ENCODE data around the gene SYK. TPM values are rescaled to one million over a fixed set of nuclear protein-coding genes. Genes with fewer than 3 reads are reported as not detected.
"Not testable (repeated sequence)": the region's sequence is repeated elsewhere in the genome, so short reads cannot be mapped to it uniquely, and the experiment has no call there.

The SYK gene
- total RNA-seq, 1 experiment from 2014 or later = 5.9 TPM

GRCh38 chr9:90789408-90789807, 12.2 kb upstream of the SYK start:
- Mint-ChIP-seq H3K27me3 (ENCODE audit: insufficient read depth, unreplicated experiment) (no peaks in the 10 kb centered on the region), H3K9me3 (ENCODE audit: unreplicated experiment) (no peaks in the 10 kb centered on the region), H3K4me1 (ENCODE audit: insufficient read depth, unreplicated experiment) (no peaks in the 10 kb centered on the region), H3K27ac (ENCODE audit: low read depth, unreplicated experiment) (no peak overlapping the region), H3K4me3 (ENCODE audit: unreplicated experiment) (no peak overlapping the region), H3K36me3 (ENCODE audit: insufficient read depth, unreplicated experiment) (no peaks in the 10 kb centered on the region)
- no peak for TF ChIP-seq CTCF (IDR thresholded peaks at IDR 0.05; ENCODE audit: unreplicated experiment)
- intact Hi-C loops (cut with micrococcal nuclease) = no loop called here
- no TSS peak for BruUV-seq (replicated peaks)
- DNase-seq (ENCODE audit: unreplicated experiment) = no peak
- ChIA-PET CTCF (interaction anchor here (0.7 kb wide), 1 partner anchor 84 kb away, joined by 3 read pairs; no protein-coding TSS in a partner anchor), POLR2A (no interaction called here)

- POLR2A ChIA-PET = no interaction called here
- DNase-seq (ENCODE audit: unreplicated experiment) = no peak
- TF ChIP-seq CTCF (IDR thresholded peaks at IDR 0.05; ENCODE audit: unreplicated experiment) = no peak
- intact Hi-C loops (cut with micrococcal nuclease) = loop anchor here (10.0 kb wide), 1 partner anchor 935 kb away; no protein-coding TSS in a partner anchor
- Mint-ChIP-seq H3K27me3 (ENCODE audit: insufficient read depth, unreplicated experiment) (no peaks in the 10 kb centered on the region), H3K27ac (ENCODE audit: low read depth, unreplicated experiment) (no peak overlapping the region), H3K4me1 (ENCODE audit: insufficient read depth, unreplicated experiment) (no peaks in the 10 kb centered on the region), H3K36me3 (ENCODE audit: insufficient read depth, unreplicated experiment) (no peaks in the 10 kb centered on the region), H3K9me3 (ENCODE audit: unreplicated experiment) (no peaks in the 10 kb centered on the region), H3K4me3 (ENCODE audit: unreplicated experiment) (no peak overlapping the region)
- BruUV-seq (replicated peaks) = no TSS peak
- CTCF ChIA-PET = interaction anchor here (0.7 kb wide), 1 partner anchor 83 kb away, joined by 3 read pairs; no protein-coding TSS in a partner anchor
These were observed 11.8 kb upstream of the SYK start for GRCh38 chr9:90789862-90790261.

- H3K27ac Mint-ChIP-seq (ENCODE audit: low read depth, unreplicated experiment); POLR2A ChIA-PET; H3K4me3 Mint-ChIP-seq (ENCODE audit: unreplicated experiment); H3K9me3 Mint-ChIP-seq (ENCODE audit: unreplicated experiment); H3K36me3 Mint-ChIP-seq (ENCODE audit: insufficient read depth, unreplicated experiment); H3K4me1 Mint-ChIP-seq (ENCODE audit: insufficient read depth, unreplicated experiment); DNase-seq (ENCODE audit: unreplicated experiment); BruUV-seq (replicated peaks): not testable (repeated sequence)
- H3K27me3 Mint-ChIP-seq (ENCODE audit: insufficient read depth, unreplicated experiment) = peaks cover 18% of the 10 kb centered on the region
- intact Hi-C loops (cut with micrococcal nuclease) = loop anchor here (10.0 kb wide), 1 partner anchor 938 kb away; no protein-coding TSS in a partner anchor
- CTCF ChIA-PET = interaction anchor here (0.6 kb wide), 1 partner anchor 77 kb away, joined by 3 read pairs; no protein-coding TSS in a partner anchor
These were observed 8.6 kb upstream of the SYK start for GRCh38 chr9:90793024-90793423.

- no peak overlapping the region for H3K4me3 Mint-ChIP-seq (ENCODE audit: unreplicated experiment)
- intact Hi-C loops (cut with micrococcal nuclease) = loop anchor here (10.0 kb wide), 1 partner anchor 939 kb away; no protein-coding TSS in a partner anchor
- H3K4me1 Mint-ChIP-seq (ENCODE audit: insufficient read depth, unreplicated experiment) = no peaks in the 10 kb centered on the region
- no peak overlapping the region for H3K27ac Mint-ChIP-seq (ENCODE audit: low read depth, unreplicated experiment)
- no peaks in the 10 kb centered on the region for H3K36me3 Mint-ChIP-seq (ENCODE audit: insufficient read depth, unreplicated experiment)
- no peak for DNase-seq (ENCODE audit: unreplicated experiment)
- TF ChIP-seq CTCF (IDR thresholded peaks at IDR 0.05; ENCODE audit: unreplicated experiment) = no peak
- ChIA-PET POLR2A (no interaction called here), CTCF (no interaction called here)
- BruUV-seq (replicated peaks) = no TSS peak
- H3K27me3 Mint-ChIP-seq (ENCODE audit: insufficient read depth, unreplicated experiment) = peaks cover 25% of the 10 kb centered on the region
- no peaks in the 10 kb centered on the region for H3K9me3 Mint-ChIP-seq (ENCODE audit: unreplicated experiment)
These were observed 7.9 kb upstream of the SYK start for GRCh38 chr9:90793729-90794128.

GRCh38 chr9:90795084-90795483, 6.5 kb upstream of the SYK start:
- no peaks in the 10 kb centered on the region for H3K36me3 Mint-ChIP-seq (ENCODE audit: insufficient read depth, unreplicated experiment)
- H3K9me3 Mint-ChIP-seq (ENCODE audit: unreplicated experiment) = no peaks in the 10 kb centered on the region
- intact Hi-C loops (cut with micrococcal nuclease) = loop anchor here (10.0 kb wide), 1 partner anchor 940 kb away; no protein-coding TSS in a partner anchor
- H3K4me1 Mint-ChIP-seq (ENCODE audit: insufficient read depth, unreplicated experiment) = no peaks in the 10 kb centered on the region
- no peak for DNase-seq (ENCODE audit: unreplicated experiment)
- CTCF ChIA-PET = interaction anchor here (0.9 kb wide), 1 partner anchor 11 kb away, joined by 3 read pairs; no protein-coding TSS in a partner anchor
- POLR2A ChIA-PET = no interaction called here
- no peak for TF ChIP-seq CTCF (IDR thresholded peaks at IDR 0.05; ENCODE audit: unreplicated experiment)
- H3K27me3 Mint-ChIP-seq (ENCODE audit: insufficient read depth, unreplicated experiment) = peaks cover 34% of the 10 kb centered on the region
- BruUV-seq (replicated peaks) = no TSS peak
- H3K27ac Mint-ChIP-seq (ENCODE audit: low read depth, unreplicated experiment) = no peak overlapping the region
- H3K4me3 Mint-ChIP-seq (ENCODE audit: unreplicated experiment) = no peak overlapping the region

Data from MCF 10A (cell line).